GM21381 (cell line): ENCODE measurements around the gene ADGRD1.

ENCODE experiments used
- ATAC-seq: cut with Tn5 transposase; IDR thresholded peaks from one replicate; pipeline ENCODE4 v1.9.1; 2021; ENCODE audit warnings: mild to moderate bottlenecking, moderate library complexity; ENCODE audit not compliant: unreplicated experiment

Gene ADGRD1

GRCh38 chr12:130965214-130965613 is 11.5 kb downstream of the ADGRD1 start:
- ATAC-seq = no peak

DNA sequence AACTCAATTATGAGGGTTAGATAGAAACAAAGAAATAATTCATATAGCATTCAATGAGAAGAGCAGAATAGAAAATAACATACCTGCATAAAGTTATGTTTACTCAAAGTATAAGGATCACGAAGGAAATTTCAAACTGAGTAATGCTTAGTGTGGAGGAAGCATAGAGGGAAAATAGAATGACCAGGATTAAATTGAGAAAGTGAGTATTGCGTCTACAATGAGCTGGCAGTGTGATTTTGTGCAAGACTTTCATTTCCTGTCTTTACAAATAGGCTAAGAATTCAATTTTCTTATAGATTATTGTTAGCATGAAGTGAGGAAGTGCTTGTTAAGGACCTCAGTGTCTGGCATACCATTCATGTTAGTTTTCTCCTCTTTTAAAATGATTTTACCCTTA is 12.0 kb downstream of the ADGRD1 start:
- ATAC-seq = no peak

GRCh38 chr12:130966443-130967030 is 12.8 kb downstream of the ADGRD1 start:
- ATAC-seq = no peak

- no peak for ATAC-seq
These were observed 13.9 kb downstream of the ADGRD1 start for GRCh38 chr12:130967636-130968035.

- ATAC-seq = no peak
These were observed 14.9 kb downstream of the ADGRD1 start for GRCh38 chr12:130968611-130969010.

DNA sequence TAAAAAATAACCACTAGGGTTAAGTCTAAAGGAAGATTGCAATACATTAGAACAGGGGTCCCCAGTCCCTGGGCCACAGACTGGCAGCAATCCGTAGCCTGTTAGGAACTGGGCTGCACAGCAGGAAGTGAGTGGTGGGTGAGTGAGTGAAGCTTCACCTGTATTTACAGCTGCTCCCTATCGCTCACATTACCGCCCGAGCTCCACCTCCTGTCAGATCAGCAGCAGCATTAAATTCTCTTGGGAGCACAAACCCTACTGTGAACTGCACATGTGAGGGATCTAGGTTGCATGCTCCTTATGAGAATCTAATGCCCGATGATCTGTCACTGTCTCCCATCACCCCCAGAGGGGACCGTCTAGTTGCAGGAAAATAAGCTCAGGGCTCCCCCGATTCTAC is 15.5 kb downstream of the ADGRD1 start:
- no peak for ATAC-seq

DNA sequence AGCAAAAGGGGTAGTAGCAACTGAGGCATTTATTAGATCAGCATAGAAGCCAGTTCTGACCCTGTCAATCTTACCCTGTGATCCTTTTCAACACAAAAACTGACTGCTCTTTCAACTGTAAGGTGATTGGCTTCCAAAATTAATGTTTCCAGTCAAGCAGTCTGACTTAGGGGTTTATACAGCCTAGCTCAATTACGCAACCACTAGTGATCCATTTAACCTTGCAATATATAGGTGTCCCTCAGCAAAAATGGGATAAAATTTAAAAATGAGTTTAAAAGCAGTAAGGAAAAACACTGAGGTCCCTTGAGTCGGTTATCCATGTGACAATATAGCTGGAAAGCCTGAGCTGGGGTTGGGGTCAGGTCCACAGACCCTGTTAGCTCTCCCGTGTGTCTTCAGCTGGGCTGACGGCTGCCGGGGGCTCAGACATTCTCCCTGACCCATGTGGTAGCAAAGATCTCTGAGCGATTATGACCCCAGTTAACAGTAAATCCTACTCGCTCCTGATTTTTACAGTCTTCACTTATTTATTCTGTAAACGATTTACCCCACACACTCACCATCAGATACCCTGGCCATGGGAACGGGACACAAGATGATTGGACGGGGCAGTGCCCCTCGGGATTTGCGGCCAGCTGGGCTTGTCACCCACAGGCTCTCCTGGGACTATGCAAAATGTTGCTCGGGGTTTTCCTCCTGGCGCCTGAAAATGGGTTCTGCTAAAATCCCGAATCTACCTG is 16.6 kb downstream of the ADGRD1 start:
- ATAC-seq = no peak

DNA sequence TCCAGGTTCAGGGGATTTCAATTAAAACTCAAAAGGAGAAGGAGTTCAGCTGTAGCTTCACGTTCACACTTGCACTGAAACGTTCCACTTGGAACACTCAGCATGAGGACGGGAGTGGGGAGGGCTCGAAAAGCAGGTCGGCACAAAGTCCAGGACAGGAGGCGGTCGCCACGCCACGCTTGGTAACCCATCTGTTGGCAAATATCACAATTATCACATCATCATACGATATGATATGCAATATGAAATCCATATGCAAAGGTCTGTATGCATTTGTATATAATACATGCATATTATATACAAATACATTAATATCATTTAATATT is 17.2 kb downstream of the ADGRD1 start:
- no peak for ATAC-seq

DNA sequence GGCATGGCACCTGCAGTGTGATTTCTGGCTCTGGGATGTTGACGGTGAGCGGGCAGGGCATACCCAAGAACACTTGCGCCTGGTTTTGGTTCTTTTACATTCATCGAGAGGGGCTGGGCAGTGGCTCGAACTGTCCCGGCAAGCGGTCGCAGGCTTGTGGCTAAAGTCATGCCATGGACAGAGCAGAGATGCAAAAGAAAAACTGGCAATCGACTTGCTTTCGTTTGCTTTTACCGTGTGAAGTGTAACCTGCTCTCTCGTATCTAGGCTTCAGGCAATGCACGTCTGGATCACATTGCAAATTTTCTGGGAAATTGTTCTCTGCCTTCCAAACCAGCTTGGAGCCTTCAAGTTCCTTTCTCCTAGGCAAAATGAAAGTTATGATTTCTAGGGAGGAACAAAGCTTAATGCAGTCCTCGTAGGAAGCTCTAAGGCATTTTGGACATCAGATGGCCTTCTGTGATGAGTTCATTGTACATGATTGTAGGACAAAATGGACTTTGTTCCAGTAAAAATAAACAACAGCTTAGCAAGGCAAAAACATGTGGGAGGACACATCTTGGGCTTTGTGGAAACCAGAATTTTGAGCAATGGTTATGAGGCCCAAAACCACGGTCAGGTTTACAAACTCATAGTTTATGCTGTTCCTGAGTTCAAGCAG is 18.3 kb downstream of the ADGRD1 start:
- ATAC-seq = no peak

DNA sequence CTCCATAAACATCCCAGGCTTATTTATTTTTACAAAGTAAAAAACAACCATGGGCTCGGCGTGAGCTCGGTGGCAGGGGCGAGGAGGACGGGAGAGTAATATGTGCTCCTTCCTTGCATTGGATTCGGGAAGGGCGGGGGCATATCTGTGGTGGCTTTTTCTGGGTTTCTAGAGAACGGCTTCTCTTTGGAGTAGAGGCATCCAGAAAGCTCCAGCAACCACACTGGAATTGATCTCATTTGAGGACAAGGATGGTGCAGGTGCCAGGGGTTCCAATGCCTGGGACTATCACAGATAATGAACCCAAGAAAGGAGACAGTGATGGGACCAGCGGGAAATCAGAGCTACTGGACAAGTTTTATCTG is 18.9 kb downstream of the ADGRD1 start:
- no peak for ATAC-seq

- no peak for ATAC-seq
These were observed 19.4 kb downstream of the ADGRD1 start for GRCh38 chr12:130973109-130973508.

DNA sequence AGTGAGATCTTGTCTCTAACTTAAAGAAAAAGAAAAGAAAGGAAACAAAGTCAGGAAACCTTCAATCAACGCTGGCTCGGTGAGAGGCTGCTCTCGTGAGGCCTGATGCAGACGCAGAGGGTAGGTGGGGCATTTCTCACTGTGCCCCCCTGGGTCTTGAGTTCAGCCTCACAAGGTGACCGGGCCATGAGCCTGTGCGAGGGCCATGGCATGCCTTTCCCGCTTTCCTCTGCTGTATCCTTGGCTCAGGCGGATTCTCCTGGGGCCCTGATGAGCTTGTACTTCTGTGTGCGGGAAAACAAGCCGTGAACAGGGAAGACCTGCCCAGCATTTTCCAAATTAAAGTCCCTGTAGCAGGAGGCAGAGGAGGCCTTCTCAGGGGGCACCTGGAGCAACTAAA is 20.2 kb downstream of the ADGRD1 start:
- ATAC-seq = no peak

DNA sequence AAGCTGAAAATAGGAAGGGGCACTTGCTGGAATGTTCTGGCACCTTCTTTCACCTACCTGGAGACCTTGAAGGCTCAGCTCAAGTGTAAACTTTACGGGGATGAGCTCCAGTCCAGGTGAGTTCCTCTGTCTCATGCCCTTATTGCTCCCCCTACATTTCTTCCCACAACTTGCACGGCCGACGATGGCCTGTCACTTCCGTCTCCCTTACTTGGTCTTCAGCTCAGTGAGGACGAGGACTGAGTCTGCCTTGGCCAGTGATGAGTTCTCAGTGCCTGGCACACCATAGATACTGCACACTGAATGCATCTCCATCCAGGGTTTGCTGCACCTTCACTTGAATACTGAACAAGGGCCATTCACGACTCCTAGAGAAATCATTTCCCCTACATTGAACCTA is 21.4 kb downstream of the ADGRD1 start:
- no peak for ATAC-seq

DNA sequence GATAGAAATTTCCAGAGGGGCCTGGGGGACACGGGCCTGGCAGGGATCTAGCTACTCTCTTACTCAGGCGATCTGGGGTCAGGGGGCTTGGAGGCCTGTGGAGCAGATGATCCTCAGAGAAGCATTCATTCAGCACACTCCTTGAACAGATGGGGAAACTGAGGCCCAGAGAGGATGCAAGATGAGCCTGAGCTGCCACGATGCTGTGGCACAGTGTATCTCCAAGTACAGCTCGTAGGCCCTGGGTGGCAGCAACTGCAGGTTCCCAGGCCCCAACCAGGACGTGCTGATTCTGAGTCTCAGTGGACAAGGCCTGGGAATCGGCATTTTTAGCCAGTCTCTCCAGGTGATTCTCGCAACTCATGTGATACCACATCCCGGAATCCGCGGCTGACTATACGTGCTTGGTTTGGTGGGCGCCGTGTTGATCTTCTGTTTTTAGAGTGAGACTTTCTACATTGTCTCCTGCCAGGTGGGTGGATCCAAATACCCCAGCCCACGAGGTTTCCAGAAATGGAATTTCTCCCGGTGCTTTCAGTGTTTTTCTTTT is 22.5 kb downstream of the ADGRD1 start:
- ATAC-seq = no peak

DNA sequence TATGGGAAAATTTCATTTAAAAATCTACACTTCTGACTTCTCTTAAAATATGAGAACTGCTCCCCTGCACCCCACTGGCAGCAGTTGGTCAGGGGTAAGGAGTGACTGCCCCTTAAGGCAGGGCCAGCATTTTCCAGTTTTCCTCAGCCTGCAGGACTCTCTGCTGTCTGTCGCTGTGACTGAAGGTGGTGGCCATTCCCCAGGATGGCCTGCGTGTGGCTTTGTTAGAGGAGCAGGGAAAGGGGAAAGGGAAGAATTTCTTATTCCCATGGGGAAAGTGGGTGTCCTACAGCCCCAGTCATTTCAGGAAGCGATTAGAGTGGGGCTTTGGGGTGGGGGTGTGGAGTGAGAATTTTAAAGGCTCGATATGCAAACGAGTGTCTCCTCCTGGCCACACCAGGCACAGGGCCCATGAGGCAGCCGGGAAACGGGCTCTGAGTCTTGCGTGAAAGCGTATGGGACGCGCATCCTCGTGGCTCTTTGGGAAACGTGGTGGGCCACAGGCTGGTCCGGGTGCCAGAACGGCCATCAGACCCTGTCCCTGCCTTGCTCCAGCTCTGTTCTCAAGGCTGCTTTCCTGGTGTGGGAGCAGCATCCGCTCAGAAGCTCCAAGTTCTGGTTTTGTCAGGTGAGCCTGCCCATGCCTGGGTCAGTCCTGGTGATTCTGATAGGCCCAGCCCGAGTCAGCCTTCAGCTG is 23.5 kb downstream of the ADGRD1 start:
- ATAC-seq = no peak

GRCh38 chr12:130977743-130978095 is 24.0 kb downstream of the ADGRD1 start:
- ATAC-seq = no peak

DNA sequence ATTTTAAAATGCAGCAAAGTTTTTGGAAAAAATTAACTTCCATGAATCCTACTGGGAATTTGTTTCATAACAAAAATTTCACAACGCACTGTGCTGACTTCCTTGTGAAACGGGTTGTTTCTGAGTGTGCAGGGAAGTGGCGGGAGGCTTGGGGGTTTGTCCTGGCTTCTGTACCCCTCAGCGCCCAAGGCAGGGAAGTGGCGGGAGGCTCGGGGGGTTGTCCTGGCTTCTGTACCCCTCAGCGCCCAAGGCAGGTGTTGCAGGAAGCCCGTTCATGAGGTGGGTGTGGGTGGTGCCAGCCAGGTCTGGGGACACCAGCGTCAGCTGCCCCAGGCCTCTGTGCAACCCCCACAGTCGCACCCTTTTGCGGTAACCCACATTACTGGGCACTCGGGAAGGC is 25.1 kb downstream of the ADGRD1 start:
- ATAC-seq = no peak

DNA sequence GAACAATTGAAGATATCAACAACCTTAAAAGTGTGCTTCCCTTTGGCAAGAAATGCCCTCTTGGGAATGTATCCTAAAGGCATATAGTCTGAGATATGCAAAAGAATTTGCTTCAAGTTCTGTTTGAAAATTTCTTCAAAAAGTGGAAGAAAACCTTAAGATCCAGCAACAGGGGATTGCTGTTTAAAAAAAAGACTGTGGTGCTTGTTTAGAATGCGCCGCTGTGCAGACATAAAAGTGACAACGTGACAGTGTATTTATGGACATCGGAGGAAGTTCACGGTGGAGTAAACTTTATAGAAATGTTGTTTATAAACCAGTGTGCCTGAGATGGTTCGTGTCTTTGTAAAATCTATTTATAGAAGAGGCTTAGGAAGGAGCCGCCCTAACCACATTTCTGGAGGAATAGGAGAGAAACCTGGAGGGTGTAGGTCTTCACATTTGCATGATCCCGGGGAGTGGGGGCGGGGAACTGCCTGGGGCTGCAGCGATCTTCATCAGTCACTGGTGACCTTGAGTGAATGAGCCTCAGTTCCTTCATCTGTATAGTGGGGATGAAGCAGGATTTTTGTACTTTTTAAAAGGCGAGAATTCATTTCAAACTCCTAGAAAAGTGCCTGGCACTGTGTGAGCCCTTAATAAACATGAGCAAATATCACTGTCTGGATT is 27.5 kb downstream of the ADGRD1 start:
- ATAC-seq = no peak

DNA sequence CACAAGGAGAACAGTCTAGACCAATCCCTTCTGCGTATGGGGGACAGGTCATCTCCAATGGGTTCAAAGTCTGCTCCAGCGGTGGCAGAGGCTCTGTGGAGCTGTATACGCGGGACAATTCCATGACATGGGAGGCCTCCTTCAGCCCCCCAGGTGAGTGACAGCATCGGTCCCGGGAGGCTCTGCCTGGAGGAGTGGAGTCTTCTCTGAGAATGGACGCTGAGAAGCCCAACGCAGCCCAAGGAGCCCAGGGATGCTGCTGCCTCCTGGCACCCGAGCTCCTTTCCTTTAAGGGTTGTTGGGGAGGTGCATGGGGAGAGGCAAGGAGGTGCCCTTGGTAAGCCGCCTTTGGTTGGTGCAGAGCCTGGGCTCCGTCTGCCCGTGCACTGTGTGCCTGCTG is 28.2 kb downstream of the ADGRD1 start:
- ATAC-seq = no peak

DNA sequence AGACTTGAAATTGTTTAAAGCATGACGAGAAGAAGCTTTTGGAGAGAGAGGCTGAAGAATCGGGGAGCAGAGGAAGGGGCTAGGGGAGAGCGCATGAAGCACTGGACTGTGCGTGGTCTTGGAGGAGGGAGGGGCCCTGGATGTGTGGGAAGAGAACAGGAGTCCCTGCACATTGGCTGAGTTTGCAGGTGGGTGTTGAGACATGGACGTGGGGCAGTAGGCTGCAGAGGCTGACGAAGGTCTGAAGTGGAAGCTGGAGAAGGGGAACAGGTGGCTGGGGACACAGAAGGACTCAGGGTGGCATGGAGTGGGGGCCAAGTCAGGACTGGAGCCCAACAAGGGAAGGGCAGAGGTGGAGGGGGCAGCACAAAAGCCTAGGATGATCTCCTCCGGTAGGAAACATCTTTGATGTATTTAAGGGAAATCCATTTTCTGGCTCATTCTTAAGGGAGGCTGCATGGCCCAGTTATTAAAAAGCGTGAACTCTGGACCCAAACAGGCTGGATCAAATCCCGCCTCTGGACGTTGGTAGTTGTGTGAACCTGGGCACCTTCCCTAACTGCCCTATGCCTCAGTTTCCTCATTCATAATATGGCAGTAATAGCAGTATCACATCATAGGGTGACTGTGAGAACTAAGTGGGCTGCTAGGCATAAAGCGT is 29.0 kb downstream of the ADGRD1 start:
- no peak for ATAC-seq
